GM19351 (cell line): ENCODE measurements around the gene CACNG1.

Source experiments
- ATAC-seq: cut with Tn5 transposase; IDR thresholded peaks from one replicate; pipeline ENCODE4 v1.9.1; 2021; ENCODE audit warnings: mild to moderate bottlenecking, moderate library complexity; ENCODE audit not compliant: unreplicated experiment

The CACNG1 gene

GRCh38 chr17:67044016-67044772 lies at the start of gene CACNG1:
TSS of gene CACNG1 (plus strand) at chr17:67044554. CDS start at chr17:67044661, 107 bp downstream.
- ATAC-seq, result no peak

- ATAC-seq, result no peak
Observed at GRCh38 chr17:66994930-66995535, 49.3 kb upstream of the CACNG1 start.

- ATAC-seq, result no peak
Observed at GRCh38 chr17:66995944-66996343, 48.4 kb upstream of the CACNG1 start.

- no peak for ATAC-seq
Observed at GRCh38 chr17:66996926-66997325, 47.4 kb upstream of the CACNG1 start.

- no peak for ATAC-seq
Observed at GRCh38 chr17:67003231-67003630, 41.1 kb upstream of the CACNG1 start.

GRCh38 chr17:67004181-67004580 lies 40.2 kb upstream of the CACNG1 start:
- ATAC-seq, result no peak

- ATAC-seq, result no peak
Observed at GRCh38 chr17:67007266-67007665, 37.1 kb upstream of the CACNG1 start.

- no peak for ATAC-seq
Observed at GRCh38 chr17:67008101-67008500, 36.3 kb upstream of the CACNG1 start.

- ATAC-seq, result no peak
Observed at GRCh38 chr17:67011527-67012175, 32.7 kb upstream of the CACNG1 start.

- no peak for ATAC-seq
Observed at GRCh38 chr17:67013891-67014290, 30.5 kb upstream of the CACNG1 start.

GRCh38 chr17:67015001-67015400 lies 29.4 kb upstream of the CACNG1 start:
- no peak for ATAC-seq

- ATAC-seq, result no peak
Observed at GRCh38 chr17:67016039-67016762, 28.2 kb upstream of the CACNG1 start.

GRCh38 chr17:67017910-67018309 lies 26.4 kb upstream of the CACNG1 start:
- ATAC-seq, result no peak

GRCh38 chr17:67018471-67019434 lies 25.6 kb upstream of the CACNG1 start:
- ATAC-seq, result no peak

- ATAC-seq, result no peak
Observed at GRCh38 chr17:67019809-67020208, 24.5 kb upstream of the CACNG1 start.

GRCh38 chr17:67020293-67020766 lies 24.0 kb upstream of the CACNG1 start:
- ATAC-seq, result no peak

GRCh38 chr17:67021196-67021595 lies 23.2 kb upstream of the CACNG1 start:
- ATAC-seq, result no peak

- ATAC-seq, result no peak
Observed at GRCh38 chr17:67021743-67022450, 22.5 kb upstream of the CACNG1 start.

- ATAC-seq, result no peak
Observed at GRCh38 chr17:67022451-67022810, 21.9 kb upstream of the CACNG1 start.

GRCh38 chr17:67024736-67025135 lies 19.6 kb upstream of the CACNG1 start:
- no peak for ATAC-seq
